NCI-H82 (cell line): Measurements from ENCODE around the gene CCDC159.
A peak's percentile ranks its signal among the peaks of the same experiment; 100 is the strongest.
"Not testable (repeated sequence)": the region's sequence is repeated elsewhere in the genome, so short reads cannot be mapped to it uniquely, and the experiment has no call there.

Experiments
- DNase-seq: peaks from one replicate; lab custom pipeline; 2025; lab: John Stamatoyannopoulos, UW

The CCDC159 gene

GRCh38 chr19:11365557-11366117 is 19.3 kb downstream of the CCDC159 start:
- DNase-seq: no peak

- DNase-seq: peak; percentile 80
These were observed 21.2 kb downstream of the CCDC159 start for GRCh38 chr19:11367528-11367927.

GRCh38 chr19:11370744-11371143 is 24.4 kb downstream of the CCDC159 start:
- no peak for DNase-seq

GRCh38 chr19:11373166-11373884 is 27.0 kb downstream of the CCDC159 start:
- peak; percentile 55 for DNase-seq

- DNase-seq: no peak
These were observed 27.6 kb downstream of the CCDC159 start for GRCh38 chr19:11373885-11374432.

- peak; percentile 99 for DNase-seq
These were observed 28.3 kb downstream of the CCDC159 start, which contains the start of gene SWSAP1 for GRCh38 chr19:11374433-11375142. TSS of gene SWSAP1 (plus strand) at chr19:11374666. CDS start at chr19:11374681, 15 bp downstream.

GRCh38 chr19:11375143-11375948 is 29.0 kb downstream of the CCDC159 start:
- DNase-seq: peak; percentile 63

- peak; percentile 10 for DNase-seq
These were observed 30.9 kb downstream of the CCDC159 start for GRCh38 chr19:11377237-11377636.

- DNase-seq: no peak
These were observed 31.4 kb downstream of the CCDC159 start for GRCh38 chr19:11377756-11378155.

GRCh38 chr19:11378319-11379189 is 32.2 kb downstream of the CCDC159 start:
- DNase-seq: peak; percentile 71

- not testable (repeated sequence) for DNase-seq
These were observed 33.0 kb downstream of the CCDC159 start for GRCh38 chr19:11379269-11379845.

GRCh38 chr19:11379857-11380350 is 33.6 kb downstream of the CCDC159 start:
- DNase-seq: no peak

GRCh38 chr19:11380653-11381537 is 34.6 kb downstream of the CCDC159 start:
- peak; percentile 99 for DNase-seq

GRCh38 chr19:11382898-11383705 is 36.8 kb downstream of the CCDC159 start:
- DNase-seq: peak; percentile 59

GRCh38 chr19:11383706-11384048 is 37.4 kb downstream of the CCDC159 start:
- no peak for DNase-seq

- no peak for DNase-seq
These were observed 38.4 kb downstream of the CCDC159 start for GRCh38 chr19:11384778-11385129.

GRCh38 chr19:11387162-11388034 is 41.1 kb downstream of the CCDC159 start:
- no peak for DNase-seq

- no peak for DNase-seq
These were observed 44.0 kb downstream of the CCDC159 start for GRCh38 chr19:11390359-11390758.
